Activated CD4-positive, alpha-beta T cell treated with anti-CD3 and anti-CD28 coated beads for 1 hour (primary cell): ENCODE measurements around the gene ASS1.

Experiments used
- DNase-seq: peaks from one replicate; pipeline ENCODE4 v3.0.0-alpha.2; 2020

Gene ASS1

DNA sequence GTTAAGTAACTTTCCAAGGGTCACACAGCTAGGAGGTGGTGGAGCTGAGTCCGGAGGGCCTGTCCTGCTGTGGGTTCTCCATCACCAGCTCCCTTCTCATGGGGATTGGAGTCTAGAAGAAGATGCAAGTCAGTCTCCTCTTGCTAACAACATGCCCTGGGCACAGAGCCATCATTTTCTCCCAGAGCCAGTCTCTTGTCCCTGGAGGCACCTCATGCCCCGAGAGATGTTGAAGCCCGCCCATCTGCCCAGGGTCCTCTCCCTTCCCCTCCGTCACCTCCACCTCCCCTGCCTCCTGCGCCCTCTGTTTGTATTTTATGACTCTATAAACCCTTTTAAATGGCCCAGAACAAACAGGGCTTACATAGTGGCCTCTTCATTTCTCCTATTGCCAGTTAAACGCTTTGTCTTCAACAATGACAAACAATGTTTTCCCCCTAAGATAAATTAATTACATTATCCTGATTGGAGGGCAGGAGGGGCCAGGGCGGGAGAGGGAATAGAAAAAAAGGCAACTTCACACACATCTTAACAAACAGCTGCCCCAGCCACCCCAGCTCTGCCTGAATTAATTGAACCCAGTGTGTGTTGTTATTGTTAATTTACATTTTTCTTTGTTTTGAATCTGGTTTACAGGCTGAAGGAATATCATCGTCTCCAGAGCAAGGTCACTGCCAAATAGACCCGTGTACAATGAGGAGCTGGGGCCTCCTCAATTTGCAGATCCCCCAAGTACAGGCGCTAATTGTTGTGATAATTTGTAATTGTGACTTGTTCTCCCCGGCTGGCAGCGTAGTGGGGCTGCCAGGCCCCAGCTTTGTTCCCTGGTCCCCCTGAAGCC is 55.8 kb downstream of the ASS1 start:
- DNase-seq = no peak

DNA sequence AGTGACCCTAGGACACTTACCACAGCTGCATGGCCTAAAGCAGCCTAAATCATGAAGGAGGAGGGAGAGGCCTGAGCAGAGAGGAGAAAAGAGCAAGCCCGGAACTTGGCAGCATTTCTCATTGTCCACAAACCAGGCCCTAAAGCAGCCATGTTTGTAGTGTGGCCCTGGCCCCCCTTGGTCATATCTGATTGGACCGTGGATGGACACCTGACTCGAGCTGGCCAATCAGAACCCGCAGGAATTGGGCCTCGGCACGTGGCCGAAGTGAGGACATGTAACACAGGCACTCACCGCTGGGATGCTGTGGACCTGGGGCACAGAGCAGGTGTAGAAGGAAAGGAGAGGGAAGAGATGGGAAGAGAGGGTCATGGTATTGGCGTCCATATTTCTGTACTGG is 56.9 kb downstream of the ASS1 start:
- DNase-seq = no peak

DNA sequence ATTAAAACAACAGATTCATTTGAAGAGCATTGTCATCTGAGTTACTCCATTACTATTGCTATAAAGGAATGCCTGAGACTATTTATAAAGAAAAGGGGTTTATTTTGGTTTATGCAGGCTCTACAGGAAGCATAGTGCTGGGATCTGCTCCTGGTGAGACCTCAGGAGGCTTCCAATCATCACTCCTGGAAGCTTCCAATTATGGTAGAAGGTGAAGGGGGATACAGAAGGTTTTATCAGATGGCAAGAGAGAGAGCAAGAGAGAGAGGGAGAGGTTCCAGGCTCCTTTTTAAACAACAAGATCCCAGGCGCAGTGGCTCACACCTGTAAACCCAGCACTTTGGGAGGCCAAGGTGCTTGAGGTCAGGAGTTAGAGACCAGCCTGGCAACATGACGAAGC is 63.5 kb downstream of the ASS1 start:
- DNase-seq = no peak

DNA sequence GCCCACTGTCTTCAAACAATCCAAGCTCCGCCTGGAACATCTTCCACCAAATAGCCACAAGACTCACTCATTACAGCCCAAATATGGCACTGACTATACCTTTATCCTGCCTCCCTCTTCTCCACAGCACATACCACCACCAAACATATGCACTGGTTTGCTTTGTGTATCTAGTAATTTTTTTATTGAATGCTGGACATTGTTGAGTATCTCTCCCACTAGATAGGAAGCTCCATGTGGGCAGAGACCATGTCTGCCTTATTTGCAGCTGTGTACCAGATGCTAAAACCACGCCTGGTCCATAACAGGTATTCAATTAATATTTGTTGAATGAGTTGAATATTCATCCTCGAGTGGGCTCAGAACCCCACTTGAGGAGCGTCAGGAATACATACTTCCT is 67.4 kb downstream of the ASS1 start:
- no peak for DNase-seq

GRCh38 chr9:130513078-130513477 is 68.3 kb downstream of the ASS1 start:
- no peak for DNase-seq

- DNase-seq = no peak
Measured at GRCh38 chr9:130518233-130518632, 73.5 kb downstream of the ASS1 start.

DNA sequence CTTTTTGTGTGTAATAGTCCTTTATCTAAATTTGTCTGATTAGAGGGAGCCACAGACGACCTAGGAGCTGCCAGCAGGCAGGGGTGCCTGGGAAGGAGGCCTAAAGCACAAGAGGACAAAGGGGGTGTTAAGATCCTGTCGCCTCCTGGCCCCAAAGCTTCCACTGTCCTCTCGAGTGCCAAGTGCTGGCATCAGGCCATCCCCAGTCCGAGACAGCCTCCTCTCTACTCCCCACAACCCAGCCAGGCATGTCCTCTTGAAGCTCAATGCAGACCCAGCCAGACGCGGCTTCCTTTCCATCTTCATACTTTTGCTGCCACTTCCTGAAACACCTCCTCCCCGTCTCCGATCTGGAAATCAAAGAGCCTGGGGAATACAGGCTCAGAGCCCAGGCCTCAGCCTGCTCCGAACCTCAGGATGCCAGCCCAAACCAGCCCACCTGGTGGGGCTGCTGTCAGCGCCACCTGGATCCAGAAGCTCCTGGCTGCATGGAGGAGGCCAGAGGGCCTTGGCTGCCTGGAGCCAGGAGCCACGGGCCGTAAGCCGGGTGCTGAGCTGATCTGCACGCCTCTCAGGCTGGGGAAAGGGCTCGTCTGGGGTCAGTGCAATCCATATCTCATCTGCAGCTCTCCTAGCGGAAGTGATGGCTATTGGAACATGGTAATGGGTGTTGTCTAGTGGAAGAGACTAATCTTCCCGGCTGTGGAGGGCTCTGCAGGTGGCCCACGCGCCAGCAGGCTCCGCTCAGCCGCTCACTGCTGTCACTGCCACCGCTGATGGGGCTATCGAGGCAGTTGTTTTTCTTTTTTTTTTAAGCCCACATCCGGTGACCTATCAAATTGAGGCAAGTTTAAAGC is 74.4 kb downstream of the ASS1 start:
- DNase-seq = no peak

DNA sequence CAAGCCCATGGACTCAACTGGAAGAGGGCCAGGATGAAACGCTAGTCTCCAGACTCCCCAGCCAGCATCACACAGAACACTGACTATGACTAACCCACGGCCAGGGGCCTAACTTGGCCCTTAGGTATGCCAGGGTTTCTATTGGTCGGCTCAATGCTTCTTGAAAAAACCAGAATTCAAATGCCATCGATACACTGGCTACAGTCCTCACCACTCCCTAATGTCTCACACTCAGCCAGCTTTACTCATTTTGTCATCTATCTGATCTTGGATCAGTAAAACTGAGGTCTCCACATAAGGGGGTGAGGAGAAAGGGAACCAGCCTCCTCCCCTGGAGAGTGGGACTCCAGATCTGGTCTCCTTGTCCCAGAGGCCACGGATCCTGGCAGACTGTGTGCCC is 75.2 kb downstream of the ASS1 start:
- DNase-seq = no peak

GRCh38 chr9:130521715-130522114 is 77.0 kb downstream of the ASS1 start:
- no peak for DNase-seq

DNA sequence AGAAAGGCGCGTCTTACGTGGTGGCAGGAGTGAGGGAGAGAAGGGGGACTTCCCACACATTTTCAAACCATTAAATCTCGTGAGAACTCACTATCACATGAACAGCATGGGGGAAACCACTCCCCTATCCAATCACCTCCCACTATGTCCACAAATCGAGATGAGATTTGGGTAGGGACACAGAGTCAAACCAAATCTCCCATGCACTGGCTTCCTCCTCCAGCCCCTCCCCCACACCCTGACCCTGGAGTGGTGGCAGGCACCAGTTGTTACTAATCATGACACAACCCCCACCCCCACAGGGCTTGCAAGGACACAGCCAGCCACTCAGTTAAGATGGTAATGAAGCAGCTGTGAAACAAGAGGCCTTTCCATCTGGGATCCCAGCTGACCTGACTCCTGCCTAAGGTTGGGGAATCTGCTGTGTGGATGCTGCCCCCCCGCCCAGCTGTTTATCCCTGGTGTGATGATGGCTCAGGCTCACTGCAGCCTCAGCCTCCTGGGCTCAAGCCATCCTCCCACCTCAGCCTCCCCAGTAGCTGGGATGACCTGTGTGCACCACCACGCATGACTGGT is 77.6 kb downstream of the ASS1 start:
- DNase-seq = no peak

- DNase-seq = no peak
Measured at GRCh38 chr9:130523921-130524320, 79.2 kb downstream of the ASS1 start.

- DNase-seq = no peak
Measured at GRCh38 chr9:130526193-130526853, 81.6 kb downstream of the ASS1 start.

GRCh38 chr9:130526854-130527650 is 82.3 kb downstream of the ASS1 start:
- no peak for DNase-seq

GRCh38 chr9:130527651-130528310 is 83.0 kb downstream of the ASS1 start:
- no peak for DNase-seq

DNA sequence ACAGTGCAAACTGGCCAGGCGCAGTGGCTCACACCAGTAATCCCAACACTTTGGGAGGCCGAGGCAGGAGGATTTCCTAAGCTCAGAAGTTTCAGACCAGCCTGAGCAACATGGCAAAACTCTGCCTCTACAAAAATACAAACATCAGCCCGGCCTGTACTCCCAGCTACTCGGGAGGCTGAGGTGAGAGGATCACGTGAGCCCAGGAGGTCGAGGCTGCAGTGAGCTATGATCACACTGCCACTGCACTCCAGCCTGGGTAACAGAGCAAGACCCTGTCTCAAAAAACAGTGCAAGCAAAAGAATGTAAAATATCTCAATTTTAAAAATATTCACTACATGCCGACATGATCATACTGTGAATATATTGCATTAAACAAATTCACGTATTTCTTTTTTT is 83.9 kb downstream of the ASS1 start:
- no peak for DNase-seq

DNA sequence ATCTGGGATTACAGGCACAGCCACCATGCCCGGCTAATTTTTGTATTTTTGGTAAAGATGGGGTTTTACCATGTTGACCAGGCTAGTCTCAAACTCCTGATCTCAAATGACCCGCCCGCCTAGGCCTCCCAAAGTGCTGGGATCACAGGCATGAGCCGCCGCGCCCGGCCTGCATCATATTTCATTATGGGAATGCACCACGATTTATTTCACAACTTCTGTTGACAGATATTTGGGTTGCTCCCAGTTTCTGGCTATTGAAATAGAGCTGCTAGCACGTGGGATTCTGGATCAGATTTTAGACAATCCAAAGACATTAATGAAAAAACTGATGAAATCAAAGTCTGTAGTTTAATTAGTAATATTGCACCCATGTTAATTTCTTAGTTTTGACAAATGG is 86.2 kb downstream of the ASS1 start:
- no peak for DNase-seq

GRCh38 chr9:130531670-130532069 is 86.9 kb downstream of the ASS1 start:
- no peak for DNase-seq

DNA sequence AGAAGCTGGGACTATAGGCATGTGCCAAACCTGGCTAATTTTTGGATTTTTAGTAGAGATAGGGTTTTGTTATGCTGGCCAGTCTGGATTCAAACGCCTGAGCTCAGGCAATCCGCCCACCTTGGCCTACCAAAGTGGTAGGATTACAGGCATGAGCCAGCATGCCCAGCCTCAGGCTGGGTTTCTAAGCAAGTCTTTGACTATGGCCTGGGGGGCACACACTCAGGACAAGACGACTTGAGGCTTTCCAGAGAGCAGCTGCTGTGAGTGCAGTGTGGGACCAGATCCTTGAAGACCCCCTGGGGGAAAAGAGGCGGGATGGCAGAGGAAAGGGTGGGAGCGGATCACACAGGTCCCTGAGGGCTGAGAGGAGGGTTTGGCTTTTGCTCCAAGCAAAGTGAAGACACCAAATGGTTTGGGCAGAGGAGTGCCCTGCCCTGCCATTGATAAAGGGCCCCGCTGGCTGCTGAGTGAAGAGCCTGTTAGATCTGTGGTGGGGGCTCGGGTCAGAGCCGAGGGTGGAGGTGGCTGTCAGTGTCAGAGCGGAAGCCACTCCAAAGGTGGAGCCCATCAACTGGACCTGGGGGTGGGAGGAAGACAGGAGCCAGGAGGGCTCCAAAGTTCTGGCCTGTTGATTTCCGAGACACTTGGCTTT is 87.8 kb downstream of the ASS1 start:
- DNase-seq = no peak

GRCh38 chr9:130535818-130536521 is 91.2 kb downstream of the ASS1 start:
- no peak for DNase-seq

DNA sequence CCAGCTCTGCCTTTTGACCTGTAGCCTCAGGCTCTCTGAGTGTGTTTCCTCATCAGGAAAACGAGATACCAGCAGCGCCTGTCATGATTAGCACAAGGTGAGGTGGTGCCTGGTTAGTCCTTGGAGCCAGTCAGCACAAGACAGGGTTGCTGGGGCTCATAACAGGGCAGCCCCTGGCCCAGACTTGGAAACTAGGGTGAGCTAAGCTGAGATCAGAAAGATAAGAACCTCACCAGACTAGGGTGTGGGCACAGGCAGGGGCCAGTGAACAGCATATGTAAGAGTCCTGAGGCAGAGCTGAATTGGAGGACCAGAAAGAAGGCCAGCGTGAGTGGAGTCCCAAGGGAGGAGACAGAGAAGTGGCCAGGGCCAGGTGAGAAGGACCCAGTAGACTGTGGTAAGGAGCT is 91.9 kb downstream of the ASS1 start:
- DNase-seq = no peak
